B cell (primary cell): Measurements from ENCODE around the gene XCL1. TPM values are rescaled to one million over a fixed set of nuclear protein-coding genes. Genes with fewer than 3 reads are reported as not detected.

Experiments used
- ATAC-seq: fragments of 200-7000 bp; cut with Tn5 transposase; one replicate; pipeline ENCODE4 v1.10.0; 2021; ENCODE audit warnings: low read depth, mild to moderate bottlenecking, moderate number of reproducible peaks, moderate library complexity
- CTCF ChIA-PET: fragments of 350-600 bp; sonication (Branson Sonifier 250); formaldehyde crosslinking; loops from one replicate; lab custom pipeline; 2021; ENCODE audit warnings: antibody characterized with exemption, inconsistent platforms; lab: Charles Lee
- POLR2A ChIA-PET: fragments of 350-600 bp; sonication (Branson Sonifier 250); formaldehyde crosslinking; loops from one replicate; lab custom pipeline; 2021; ENCODE audit warnings: antibody characterized with exemption; lab: Charles Lee
- DNase-seq: peaks from one replicate; pipeline ENCODE4 v3.0.0; 2013
- H2AFZ ChIP-seq: 2 replicates; pipeline ENCODE4 v1.6.1; 2012; ENCODE audit warnings: mild to moderate bottlenecking, low read depth, low read length; ENCODE audit not compliant: insufficient read depth, poor library complexity, severe bottlenecking
- H3K27ac ChIP-seq, 2 donors: 1 replicate in 1 of 2; 2 replicates in 1 of 2; pipeline ENCODE4 v1.5.1; 2012 to 2013; ENCODE audit warnings: low read length in 2 of 2, mild to moderate bottlenecking in 2 of 2, moderate library complexity in 1 of 2
- H3K27me3 ChIP-seq, 4 experiments: fragments of 200-600 bp in 1 of 4; sonication (generic) in 1 of 4; replicated peaks in 1 of 4; 1 replicate in 2 of 4; 2 replicates in 2 of 4; pipeline versions ENCODE4 v1.6.1 to v1.7.0; 2013 to 2016; ENCODE audit warnings: low read length in 3 of 4, mild to moderate bottlenecking in 2 of 4, mixed read lengths in 1 of 4, moderate library complexity in 1 of 4; ENCODE audit not compliant: insufficient read depth in 4 of 4, control insufficient read depth in 3 of 4; ENCODE audit errors: control extremely low read depth in 1 of 4
- H3K36me3 ChIP-seq, 2 experiments: replicated peaks in 1 of 2; 1 replicate in 1 of 2; 2 replicates in 1 of 2; pipeline versions ENCODE4 v1.6.1 to v1.7.1; 2013; ENCODE audit warnings: low read length in 1 of 2; ENCODE audit not compliant: insufficient read depth in 2 of 2, control insufficient read depth in 1 of 2; ENCODE audit errors: control extremely low read depth in 1 of 2, extremely low read depth in 1 of 2
- H3K4me1 ChIP-seq, 2 donors: fragments of 200-600 bp in 1 of 2; sonication (generic) in 1 of 2; 1 replicate in 1 of 2; 2 replicates in 1 of 2; pipeline versions ENCODE4 v1.5.1 to v1.6.1; 2013 to 2017; ENCODE audit warnings: low read length in 2 of 2; ENCODE audit not compliant: control insufficient read depth in 2 of 2, insufficient read depth in 2 of 2
- H3K4me2 ChIP-seq: replicated peaks from 2 replicates; pipeline ENCODE3; 2012; ENCODE audit warnings: mild to moderate bottlenecking, low read depth, low read length; ENCODE audit not compliant: poor library complexity, severe bottlenecking
- H3K4me3 ChIP-seq, 5 experiments: fragments of 200-600 bp in 1 of 5; sonication (generic) in 1 of 5; 1 replicate in 3 of 5; 2 replicates in 2 of 5; pipeline versions ENCODE4 v1.5.1 to v1.7.0; 2011 to 2016; ENCODE audit warnings: low read length in 4 of 5, mild to moderate bottlenecking in 4 of 5, low read depth in 2 of 5, control low read depth in 1 of 5, moderate library complexity in 1 of 5; ENCODE audit not compliant: insufficient read depth in 1 of 5; ENCODE audit errors: control extremely low read depth in 1 of 5, extremely low read depth in 1 of 5
- H3K79me2 ChIP-seq: fragments of 200-600 bp; sonication (generic); one replicate; pipeline ENCODE4 v1.6.0; 2016; ENCODE audit warnings: low read length; ENCODE audit not compliant: control insufficient read depth, insufficient read depth
- H3K9ac ChIP-seq: fragments of 200-600 bp; sonication (generic); 2 replicates; pipeline ENCODE4 v1.6.1; 2017; ENCODE audit warnings: mild to moderate bottlenecking, low read length, moderate library complexity
- H3K9me3 ChIP-seq, 3 donors: one replicate each; pipeline versions ENCODE4 v1.6.1 to v1.7.1; 2013; ENCODE audit warnings: low read length in 2 of 3; ENCODE audit not compliant: control insufficient read depth in 2 of 3, insufficient read depth in 1 of 3; ENCODE audit errors: control extremely low read depth in 1 of 3
- H4K20me1 ChIP-seq: 2 replicates; pipeline ENCODE4 v1.6.0; 2012; ENCODE audit warnings: mild to moderate bottlenecking, low read length; ENCODE audit not compliant: insufficient read depth, control insufficient read depth, poor library complexity, severe bottlenecking
- H3K27ac Mint-ChIP-seq: one replicate; pipeline ENCODE4 v1.8.0; 2021; ENCODE audit warnings: mixed read lengths
- H3K27me3 Mint-ChIP-seq: one replicate; pipeline ENCODE4 v1.8.0; 2021; ENCODE audit warnings: mixed read lengths
- H3K4me1 Mint-ChIP-seq: one replicate; pipeline ENCODE4 v1.8.0; 2021; ENCODE audit warnings: mixed read lengths
- H3K4me3 Mint-ChIP-seq: one replicate; pipeline ENCODE4 v1.8.0; 2021; ENCODE audit warnings: mixed read lengths
- H3K9me3 Mint-ChIP-seq: one replicate; pipeline ENCODE4 v1.8.0; 2022; ENCODE audit warnings: mixed read lengths; ENCODE audit not compliant: insufficient read depth
- CTCF ChIP-seq: fragments of 200-600 bp; IDR thresholded peaks from one replicate; pipeline ENCODE4 v1.8.0; 2022; ENCODE audit warnings: antibody characterized with exemption, mild to moderate bottlenecking
- EZH2 ChIP-seq: IDR thresholded peaks from 2 replicates; pipeline ENCODE4 v1.6.1; 2012; ENCODE audit warnings: borderline replicate concordance, low read depth, mild to moderate bottlenecking, moderate library complexity, low read length; ENCODE audit not compliant: insufficient read depth, poor library complexity, severe bottlenecking
- WGBS: methylation state at CpG from one replicate; pipeline ENCODE4 v1.1.5; 2013; ENCODE audit warnings: missing lambda C conversion rate; ENCODE audit not compliant: insufficient coverage; 5-methylcytosine and 5-hydroxymethylcytosine counted together
- intact Hi-C: fragments of 100-400 bp; cut with micrococcal nuclease; formaldehyde crosslinking; loops from one replicate; pipeline ENCODE4 v1.10.0; 2022
- polyA plus RNA-seq: library from polyadenylated mRNA; depleted of rRNA; stranded (reverse); fragments of >200 nt; gene quantifications from 2 replicates; pipeline ENCODE4 v1.2.3, GENCODE V29; 2012
- total RNA-seq, 2 donors: library from RNA; stranded (reverse); fragments of 120-200 nt in 1 of 2; gene quantifications; 1 replicate in 1 of 2; 2 replicates in 1 of 2; pipeline versions ENCODE4 v1.2.3 to v1.2.4, GENCODE V29; 2013 to 2022

The XCL1 gene
- total and polyA plus RNA-seq, 2 donors (not counting 1 experiment from before 2014, with no cell fraction given) = 0.12 TPM; not detected in 1

- no peak overlapping the region for H3K4me2 ChIP-seq
Measured at GRCh38 chr1:168623003-168623828, 46.8 kb downstream of the XCL1 start.

More at GRCh38 chr1:168623003-168623828, 46.8 kb downstream of the XCL1 start:
- no peak overlapping the region for H3K27ac Mint-ChIP-seq
- Histone ChIP-seq H3K27ac (no peak overlapping the region), H3K79me2 (no peaks in the 10 kb centered on the region), H3K9me3 (no peaks in the 10 kb centered on the region), H3K9ac (no peak overlapping the region), H3K4me1 (no peaks in the 10 kb centered on the region), H3K36me3 (no peaks in the 10 kb centered on the region), H3K4me3 (no peak overlapping the region), H3K27me3 (no peaks in the 10 kb centered on the region), H4K20me1 (no peaks in the 10 kb centered on the region), H2AFZ (no peak overlapping the region)
- no peak overlapping the region for H3K4me3 Mint-ChIP-seq
- no peaks in the 10 kb centered on the region for H3K4me1 Mint-ChIP-seq
- POLR2A ChIA-PET = no interaction called here
- TF ChIP-seq EZH2 (no peak), CTCF (no peak)
- no peak for ATAC-seq
- 95% methylated on average over 5 of the region's 8 CpGs for WGBS
- H3K9me3 Mint-ChIP-seq = no peaks in the 10 kb centered on the region
- no peaks in the 10 kb centered on the region for H3K27me3 Mint-ChIP-seq
- CTCF ChIA-PET = no interaction called here
- no peak for DNase-seq
- intact Hi-C loops = no loop called here
